HG03135 (cell line): ENCODE data around the gene EFHD1.
"Not testable (repeated sequence)": the region's sequence is repeated elsewhere in the genome, so short reads cannot be mapped to it uniquely, and the experiment has no call there.

Experiments used
- ATAC-seq: cut with Tn5 transposase; IDR thresholded peaks from one replicate; pipeline ENCODE4 v1.9.1; 2021; ENCODE audit warnings: mild to moderate bottlenecking, moderate library complexity; ENCODE audit not compliant: unreplicated experiment

EFHD1 gene

DNA sequence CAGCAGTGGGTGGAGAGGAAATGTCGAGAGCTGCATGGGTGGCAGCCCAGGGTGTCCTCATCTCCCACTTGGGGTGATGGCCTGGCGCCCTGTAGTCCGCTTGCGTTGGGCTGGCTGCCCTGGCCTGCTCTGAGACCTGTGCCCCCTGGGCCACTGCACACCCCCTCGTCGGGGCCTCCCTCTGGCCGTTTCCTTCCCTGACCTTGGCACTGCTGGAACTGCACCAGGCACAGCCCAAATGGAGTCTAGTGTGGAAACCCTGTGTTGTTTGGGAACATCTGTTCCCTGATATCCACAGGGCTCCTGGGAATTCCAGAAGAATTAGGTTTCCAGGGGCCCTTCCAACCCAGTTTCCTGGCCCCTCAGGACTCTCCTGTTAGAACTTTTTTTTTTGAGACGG is 13.9 kb downstream of the EFHD1 start:
- ATAC-seq = no peak

GRCh38 chr2:232649033-232649432 is 15.6 kb downstream of the EFHD1 start:
- ATAC-seq = no peak

DNA sequence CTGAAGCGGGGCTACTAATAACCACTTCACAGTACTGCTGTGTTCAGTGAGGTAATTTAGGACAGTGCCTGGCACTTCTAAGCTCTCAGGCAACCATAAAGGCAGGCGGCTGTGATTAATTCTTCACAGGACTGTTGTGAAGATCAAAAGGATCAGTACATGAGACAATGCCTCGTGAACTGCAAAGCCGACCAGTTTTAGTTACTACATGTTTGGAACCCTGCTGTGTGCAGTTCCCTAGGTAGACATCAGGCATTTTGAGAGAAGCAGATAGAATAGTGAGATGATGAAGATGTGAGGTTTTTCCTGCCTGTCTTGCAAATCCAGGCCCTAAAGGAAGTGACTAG is 19.1 kb downstream of the EFHD1 start:
- no peak for ATAC-seq

DNA sequence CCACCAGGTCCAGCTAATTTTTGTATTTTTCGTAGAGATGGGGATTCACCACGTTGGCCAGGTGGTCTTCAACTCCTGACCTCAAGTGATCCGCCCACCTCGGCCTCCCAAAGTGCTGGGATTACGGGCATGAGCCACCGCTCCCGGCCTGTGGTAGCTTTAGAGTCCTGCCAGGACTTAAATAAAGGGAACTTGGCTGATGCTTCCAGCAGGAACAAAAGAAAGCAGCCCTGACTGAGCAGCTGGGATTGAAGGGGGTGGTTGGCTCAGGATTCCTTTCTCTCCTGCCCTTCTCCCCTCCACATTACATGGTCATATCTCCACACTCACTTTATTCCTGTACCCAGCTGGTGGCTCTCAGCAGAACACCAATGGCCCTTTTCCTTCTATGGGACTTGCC is 20.0 kb downstream of the EFHD1 start:
- ATAC-seq = no peak

DNA sequence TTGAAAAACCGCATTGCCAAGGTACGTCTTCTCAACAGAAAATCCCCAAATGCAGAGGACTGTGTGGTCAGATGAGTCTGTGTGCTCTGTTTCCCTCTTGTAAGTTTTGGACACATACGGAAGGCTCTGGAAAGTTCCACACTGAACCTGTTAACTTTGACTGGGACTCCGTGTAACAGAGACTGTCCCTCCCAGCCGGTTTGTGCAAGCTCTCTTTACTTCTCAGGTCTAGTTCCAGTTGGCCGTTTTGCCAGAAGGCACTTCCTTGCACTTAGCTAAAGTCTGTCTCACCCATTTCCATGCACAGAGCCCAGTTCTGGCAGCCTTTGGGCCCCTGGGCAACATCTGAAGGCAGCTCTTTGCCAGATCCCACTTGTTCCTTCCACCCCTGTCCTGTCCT is 22.0 kb downstream of the EFHD1 start:
- no peak for ATAC-seq

- ATAC-seq = no peak
These were observed 24.9 kb downstream of the EFHD1 start for GRCh38 chr2:232658217-232658785.

GRCh38 chr2:232659359-232659758 is 26.0 kb downstream of the EFHD1 start:
- ATAC-seq = no peak

- no peak for ATAC-seq
These were observed 29.3 kb downstream of the EFHD1 start for GRCh38 chr2:232662486-232663260.

DNA sequence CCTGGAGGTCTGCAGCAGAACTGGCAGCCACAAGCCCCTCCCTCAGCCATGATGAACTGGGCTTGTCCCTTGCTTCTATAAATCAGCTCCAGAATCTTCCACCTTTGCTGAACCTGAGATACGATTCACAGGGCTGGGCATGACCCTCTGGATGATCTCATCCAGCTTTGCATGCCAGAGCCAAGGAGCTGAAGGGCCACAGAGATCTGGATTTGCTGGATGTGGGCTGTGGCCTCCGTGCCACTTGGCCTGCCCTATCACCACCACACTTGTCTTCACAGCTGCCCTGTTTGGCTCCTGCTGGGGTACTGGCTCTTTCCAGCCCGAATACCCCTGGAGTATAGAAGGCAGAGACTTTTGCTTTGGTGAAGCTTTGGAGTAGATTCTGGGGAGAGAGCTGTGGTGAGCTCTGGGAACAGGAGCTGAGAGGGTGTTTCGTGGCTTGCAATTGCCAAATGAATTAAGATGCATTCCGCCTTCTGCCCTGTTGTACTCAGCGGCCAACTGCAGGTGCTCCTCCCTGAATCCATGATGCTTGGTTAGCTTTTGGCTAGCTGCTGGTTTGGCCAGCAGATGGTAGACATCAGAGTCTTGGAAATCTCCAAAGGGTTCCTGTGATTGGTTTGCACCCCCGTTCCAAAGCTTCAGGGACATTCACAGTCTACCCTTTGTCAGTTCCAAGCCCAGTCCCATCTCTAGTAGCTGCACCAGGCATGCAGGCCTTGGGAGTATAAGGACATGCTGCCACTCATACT is 32.8 kb downstream of the EFHD1 start:
- ATAC-seq = no peak

- no peak for ATAC-seq
These were observed 34.7 kb downstream of the EFHD1 start for GRCh38 chr2:232667989-232668583.

GRCh38 chr2:232668805-232669444 is 35.5 kb downstream of the EFHD1 start:
- no peak for ATAC-seq

- ATAC-seq = no peak
These were observed 39.2 kb downstream of the EFHD1 start for GRCh38 chr2:232672588-232672987.

GRCh38 chr2:232674491-232674890 is 41.1 kb downstream of the EFHD1 start:
- no peak for ATAC-seq

GRCh38 chr2:232675381-232675780 is 42.0 kb downstream of the EFHD1 start:
- ATAC-seq = no peak

GRCh38 chr2:232680006-232680405 is 46.6 kb downstream of the EFHD1 start:
- ATAC-seq = no peak

DNA sequence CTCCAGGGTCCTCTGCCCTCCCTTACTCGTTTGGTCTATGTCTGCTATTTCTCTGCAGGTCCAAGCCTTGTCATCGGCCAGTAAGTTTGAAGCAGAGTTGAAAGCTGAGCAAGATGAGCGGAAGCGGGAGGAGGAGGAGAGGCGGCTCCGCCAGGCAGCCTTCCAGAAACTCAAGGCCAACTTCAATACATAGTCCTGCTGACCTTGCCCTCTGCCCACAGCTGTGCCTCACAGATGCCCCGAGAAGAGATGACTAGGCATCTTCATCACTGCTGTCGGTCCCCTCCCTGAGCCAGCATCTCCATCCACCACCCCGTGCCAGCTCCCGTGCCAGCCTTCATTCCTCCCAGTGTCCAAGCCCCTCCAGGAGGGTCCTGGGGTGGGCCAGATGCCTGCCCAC is 48.1 kb downstream of the EFHD1 start:
- no peak for ATAC-seq

GRCh38 chr2:232683368-232683767 is 50.0 kb downstream of the EFHD1 start:
- no peak for ATAC-seq

GRCh38 chr2:232685391-232685790 is 52.0 kb downstream of the EFHD1 start:
- ATAC-seq = not testable (repeated sequence)

DNA sequence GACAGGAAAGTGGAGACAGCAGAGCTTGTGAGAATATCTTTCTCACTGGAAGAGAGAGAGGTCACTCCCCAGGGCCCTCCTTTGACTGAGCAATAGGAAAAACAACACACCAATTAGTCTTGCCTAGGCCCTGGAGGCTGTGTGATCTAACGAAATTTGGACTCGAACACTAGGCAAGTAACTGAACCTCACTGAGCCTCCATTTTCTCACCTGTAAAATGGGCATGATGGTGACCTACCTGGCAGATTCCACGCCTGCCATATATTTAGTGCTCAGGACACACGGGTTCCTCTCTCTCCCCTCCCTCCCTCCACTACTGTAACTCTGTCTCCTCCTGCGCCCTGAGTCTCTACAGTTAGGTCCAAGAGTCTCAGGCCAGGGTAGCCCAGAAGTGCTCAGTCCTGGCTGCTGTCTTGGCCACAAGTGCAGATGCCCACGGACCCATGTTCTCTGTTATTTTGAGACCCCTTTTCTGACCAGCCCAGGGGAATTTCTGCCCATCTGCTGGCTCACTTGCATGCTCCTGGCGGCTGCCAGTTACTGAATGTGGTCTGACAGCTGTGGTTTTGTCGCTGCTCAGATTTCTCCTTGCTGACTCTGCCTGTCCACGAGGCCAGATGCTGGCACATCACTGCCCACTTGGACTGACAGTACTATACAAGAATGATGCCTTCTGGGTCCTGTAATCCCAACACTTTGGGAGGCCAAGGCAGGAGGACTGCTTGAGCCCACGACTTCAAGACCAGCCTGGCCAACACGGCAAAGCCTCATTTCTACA is 54.2 kb downstream of the EFHD1 start:
- no peak for ATAC-seq

DNA sequence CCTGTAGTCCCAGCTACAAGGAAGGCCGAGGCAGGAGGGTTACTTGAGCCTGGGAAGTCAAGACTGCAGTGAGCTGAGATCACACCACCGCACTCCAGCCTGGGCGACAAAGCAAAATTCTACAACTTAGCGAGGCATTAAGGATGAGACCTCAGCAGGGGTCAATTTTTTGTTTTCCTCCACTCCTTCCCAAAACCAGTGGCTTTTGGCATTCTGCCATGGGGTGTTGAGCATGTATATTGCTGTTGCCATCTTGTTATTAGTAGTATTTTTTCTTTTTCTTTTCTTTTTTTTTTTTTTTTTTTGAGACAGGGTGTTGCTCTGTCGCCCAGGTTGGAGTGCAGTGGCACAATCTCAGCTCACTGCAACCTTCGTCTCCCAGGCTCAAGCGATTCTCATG is 54.8 kb downstream of the EFHD1 start:
- ATAC-seq = no peak
